HG03139 (cell line): Measurements from ENCODE around the gene TSPYL2.
A peak's percentile ranks its signal among the peaks of the same experiment; 100 is the strongest.

Source experiments
- ATAC-seq: cut with Tn5 transposase; IDR thresholded peaks from one replicate; pipeline ENCODE4 v1.9.1; 2021; ENCODE audit not compliant: unreplicated experiment

Gene TSPYL2

DNA sequence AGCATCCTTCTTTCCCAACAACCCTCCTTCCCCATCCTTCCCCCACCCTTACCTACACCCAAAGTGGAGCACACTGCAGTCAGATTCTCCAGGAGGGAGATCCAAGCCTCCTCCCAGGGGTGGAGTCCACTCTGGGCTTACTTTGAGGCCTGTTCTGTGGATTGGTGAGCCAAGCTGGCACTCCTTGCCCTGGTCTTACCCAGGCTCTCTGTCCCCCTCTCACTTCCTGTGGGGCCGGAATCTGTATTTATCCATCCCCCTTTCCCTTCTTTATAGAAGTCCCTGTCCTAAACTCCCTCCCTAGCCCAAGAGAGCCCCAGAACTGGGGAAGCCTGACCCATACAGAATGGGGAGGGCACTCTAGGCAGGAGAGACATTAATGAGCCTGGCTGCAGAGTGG lies 3.2 kb upstream of the TSPYL2 start:
- no peak for ATAC-seq

DNA sequence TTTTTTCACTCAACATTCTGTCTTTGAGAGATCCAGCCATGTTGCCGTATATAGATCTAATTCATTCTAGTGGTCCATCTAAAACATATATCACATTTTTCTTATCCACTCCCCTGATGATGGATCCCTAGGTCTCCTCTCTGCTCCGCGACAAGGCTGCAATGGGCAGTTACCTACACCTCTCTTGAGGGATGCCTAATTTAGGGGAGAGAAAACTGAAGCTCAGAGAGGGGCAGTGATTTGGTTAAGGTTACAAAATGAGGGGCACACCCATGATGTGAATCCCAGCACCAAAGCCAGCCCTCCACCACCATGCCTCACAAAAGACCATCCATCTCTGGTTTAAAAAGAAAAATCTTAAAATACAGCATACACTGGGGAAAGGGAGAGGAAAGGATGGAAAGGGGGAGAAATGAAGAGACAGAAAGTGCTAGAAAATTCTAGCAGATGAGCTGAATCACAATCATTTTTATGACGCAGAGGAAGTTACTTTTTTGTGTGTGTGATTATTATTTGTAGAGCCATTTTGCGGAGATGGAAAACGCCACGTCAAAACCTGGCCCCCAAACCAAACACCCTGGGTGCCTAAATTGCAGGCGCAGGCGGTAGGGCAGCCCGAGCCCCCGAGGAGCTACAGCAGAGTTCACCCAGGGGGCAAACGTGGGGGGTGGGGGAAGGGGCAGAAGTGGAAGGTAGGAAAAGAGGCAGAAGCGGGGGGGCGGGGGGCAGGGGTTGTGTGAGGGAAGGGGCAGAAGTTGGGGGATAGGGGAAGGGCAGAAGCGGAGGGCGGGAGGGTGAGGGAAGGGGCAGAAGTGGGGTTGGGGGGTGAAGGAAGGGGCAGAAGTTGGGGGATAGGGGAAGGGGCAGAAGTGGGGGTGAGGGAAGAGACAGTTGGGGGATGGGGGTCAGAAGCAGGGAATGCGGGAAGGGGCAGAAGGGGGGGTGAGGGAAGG lies 1.3 kb upstream of the TSPYL2 start:
- ATAC-seq = no peak

GRCh38 chrX:53082773-53083616 lies 828 bp downstream of the TSPYL2 start:
- ATAC-seq = no peak

GRCh38 chrX:53084043-53084570 lies 1.9 kb downstream of the TSPYL2 start:
- ATAC-seq = no peak

DNA sequence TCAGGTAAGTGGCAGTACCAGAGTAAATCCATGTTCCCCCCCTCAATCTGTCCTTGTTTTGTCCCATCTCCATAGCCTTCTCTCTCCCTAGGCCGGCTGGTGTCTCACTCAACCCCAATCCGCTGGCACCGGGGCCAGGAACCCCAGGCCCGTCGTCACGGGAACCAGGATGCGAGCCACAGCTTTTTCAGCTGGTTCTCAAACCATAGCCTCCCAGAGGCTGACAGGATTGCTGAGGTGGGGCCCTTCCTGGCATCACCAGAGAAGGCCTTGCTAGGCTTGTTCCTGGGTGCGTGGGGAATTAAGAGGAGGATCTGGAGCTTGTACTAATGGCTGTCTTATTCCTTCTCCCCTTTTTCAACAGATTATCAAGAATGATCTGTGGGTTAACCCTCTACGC lies 2.7 kb downstream of the TSPYL2 start:
- ATAC-seq = no peak

DNA sequence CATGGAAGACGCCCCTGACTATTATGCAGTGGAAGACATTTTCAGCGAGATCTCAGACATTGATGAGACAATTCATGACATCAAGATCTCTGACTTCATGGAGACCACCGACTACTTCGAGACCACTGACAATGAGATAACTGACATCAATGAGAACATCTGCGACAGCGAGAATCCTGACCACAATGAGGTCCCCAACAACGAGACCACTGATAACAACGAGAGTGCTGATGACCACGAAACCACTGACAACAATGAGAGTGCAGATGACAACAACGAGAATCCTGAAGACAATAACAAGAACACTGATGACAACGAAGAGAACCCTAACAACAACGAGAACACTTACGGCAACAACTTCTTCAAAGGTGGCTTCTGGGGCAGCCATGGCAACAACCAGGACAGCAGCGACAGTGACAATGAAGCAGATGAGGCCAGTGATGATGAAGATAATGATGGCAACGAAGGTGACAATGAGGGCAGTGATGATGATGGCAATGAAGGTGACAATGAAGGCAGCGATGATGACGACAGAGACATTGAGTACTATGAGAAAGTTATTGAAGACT lies 3.6 kb downstream of the TSPYL2 start:
- no peak for ATAC-seq

DNA sequence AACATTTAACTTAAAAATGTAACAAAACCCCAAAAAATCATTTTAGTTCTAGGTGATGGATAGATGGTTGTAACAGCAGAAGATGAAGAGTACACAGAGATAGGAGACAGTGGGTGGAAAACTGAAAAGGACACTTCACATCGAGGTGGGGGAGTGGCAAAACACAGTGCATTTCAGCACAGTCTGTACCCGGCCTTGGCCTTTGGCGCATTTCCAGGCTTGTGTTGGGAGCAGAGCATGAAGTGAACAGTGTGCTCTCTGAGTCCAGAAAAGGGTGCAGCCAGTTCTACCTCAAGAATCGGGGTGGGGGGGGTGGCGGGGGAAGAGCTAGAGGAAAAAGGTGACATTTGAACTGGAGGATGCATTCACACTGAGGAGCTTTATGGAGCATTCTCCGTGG lies 4.3 kb downstream of the TSPYL2 start:
- no peak for ATAC-seq

DNA sequence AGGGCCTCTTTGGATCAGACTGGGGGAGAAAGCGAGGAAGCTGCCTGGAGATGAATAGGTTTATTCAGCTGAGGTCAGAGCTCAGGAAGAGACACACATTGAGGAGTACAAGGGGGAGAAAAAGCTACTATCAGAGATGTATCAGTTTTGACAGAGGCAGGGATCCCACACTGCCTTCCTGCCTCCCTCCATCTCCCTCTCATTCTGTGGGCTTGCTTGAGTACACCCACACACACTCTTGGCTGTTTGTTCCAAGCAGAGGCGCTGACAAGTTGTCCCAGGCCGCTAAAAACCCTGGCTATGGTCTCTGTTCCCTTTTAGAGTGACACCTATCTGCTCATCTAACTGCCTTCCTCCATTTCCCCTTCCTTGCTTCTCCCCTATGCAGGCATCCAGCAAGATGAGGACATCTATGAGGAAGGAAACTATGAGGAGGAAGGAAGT lies 5.2 kb downstream of the TSPYL2 start:
- no peak for ATAC-seq

DNA sequence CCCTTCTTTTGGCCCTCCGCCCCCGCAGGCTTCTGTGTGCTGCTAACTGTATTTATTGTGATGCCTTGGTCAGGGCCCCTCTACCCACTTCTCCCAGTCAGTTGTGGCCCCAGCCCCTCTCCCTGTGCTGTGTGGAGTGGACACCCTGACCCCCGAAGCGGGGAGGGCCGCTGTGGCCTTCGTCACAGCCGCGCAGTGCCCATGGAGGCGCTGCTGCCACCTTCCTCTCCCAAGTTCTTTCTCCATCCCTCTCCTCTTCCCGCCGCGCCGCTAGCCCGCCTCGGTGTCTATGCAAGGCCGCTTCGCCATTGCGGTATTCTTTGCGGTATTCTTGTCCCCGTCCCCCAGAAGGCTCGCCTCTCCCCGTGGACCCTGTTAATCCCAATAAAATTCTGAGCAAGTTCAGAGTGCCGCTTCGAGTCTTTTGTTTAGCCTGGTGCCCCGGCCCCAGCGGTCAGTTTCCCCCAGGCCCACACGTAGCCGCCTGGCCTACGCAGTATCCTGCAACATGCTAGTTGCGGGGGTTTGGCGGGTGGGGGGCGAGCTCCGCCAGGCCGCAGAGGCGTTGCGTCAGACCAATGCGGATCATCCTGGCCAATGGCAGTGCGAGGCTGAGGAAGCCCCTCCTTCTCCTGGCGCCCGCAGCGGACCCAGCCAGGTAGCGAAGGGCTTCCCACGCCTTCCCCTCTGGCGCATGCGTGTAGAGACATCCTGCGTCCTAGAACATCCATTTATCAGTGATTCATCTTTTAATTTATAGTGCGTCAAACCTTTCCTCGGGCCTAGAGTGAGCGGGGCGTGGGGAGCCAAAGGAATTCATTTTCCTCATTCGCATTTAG lies 6.2 kb downstream of the TSPYL2 start:
- peak; percentile 52 for ATAC-seq

DNA sequence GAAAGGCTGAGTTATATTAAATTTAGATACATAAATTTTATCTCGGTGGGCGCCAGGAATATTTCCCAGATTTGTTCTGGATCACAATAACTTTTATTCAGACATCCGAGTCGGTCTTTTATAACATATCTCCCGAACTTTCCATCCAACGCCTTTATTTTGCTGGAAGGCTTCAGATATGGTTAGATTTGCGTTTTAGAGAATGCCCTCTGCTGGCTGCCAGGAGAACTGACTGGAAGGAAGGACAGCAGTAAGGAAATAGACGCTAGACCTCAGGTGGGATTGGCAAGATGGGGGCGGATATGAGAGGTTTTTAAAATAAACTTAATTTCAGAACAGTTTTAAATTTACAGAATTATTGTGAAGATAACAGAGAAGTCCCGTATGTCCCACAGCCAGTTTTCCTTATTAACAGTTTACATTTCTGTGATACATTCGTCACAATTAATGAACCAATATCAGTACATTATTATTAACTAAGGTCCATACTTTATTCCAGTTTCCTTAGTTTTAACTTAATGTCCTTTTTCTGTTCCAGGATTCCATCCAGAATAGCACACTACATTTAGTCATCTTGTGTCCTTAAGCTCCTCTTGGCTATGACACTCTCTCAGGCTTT lies 7.2 kb downstream of the TSPYL2 start:
- no peak for ATAC-seq

GRCh38 chrX:53089925-53090324 lies 7.8 kb downstream of the TSPYL2 start:
- ATAC-seq = no peak

- no peak for ATAC-seq
Observed at GRCh38 chrX:53091354-53091753, 9.2 kb downstream of the TSPYL2 start.

DNA sequence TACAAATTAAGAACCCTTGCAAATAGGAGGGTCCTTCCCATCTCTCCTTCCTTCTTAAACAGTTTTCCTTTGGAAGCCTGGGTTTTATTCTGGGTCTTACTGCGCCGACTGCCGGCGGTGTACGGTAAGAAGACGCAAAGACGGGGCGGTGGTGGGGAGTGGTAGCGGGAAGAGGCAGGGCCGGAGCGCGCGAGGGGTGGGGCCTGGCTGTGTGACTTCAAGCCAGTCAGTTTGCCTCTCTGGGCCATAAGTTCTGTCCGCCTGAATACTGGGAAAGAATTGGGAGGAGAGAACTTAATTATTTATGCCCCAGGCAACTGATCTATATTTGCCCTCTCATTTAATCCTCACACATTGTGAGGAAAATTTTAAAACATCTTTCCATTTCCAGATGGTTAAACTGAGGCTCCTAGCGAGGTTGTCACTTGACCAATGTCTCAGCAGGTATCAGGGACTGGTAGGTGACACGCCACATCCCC lies 11.0 kb downstream of the TSPYL2 start:
- ATAC-seq = no peak

GRCh38 chrX:53093748-53094581 lies 11.8 kb downstream of the TSPYL2 start, which contains the start of gene KANTR:
TSS of gene KANTR (plus strand) at chrX:53094142. CDS start at chrX:53124273, 30,131 bp downstream.
- ATAC-seq = peak; percentile 66

- ATAC-seq = no peak
Observed at GRCh38 chrX:53094582-53094905, 12.4 kb downstream of the TSPYL2 start.

DNA sequence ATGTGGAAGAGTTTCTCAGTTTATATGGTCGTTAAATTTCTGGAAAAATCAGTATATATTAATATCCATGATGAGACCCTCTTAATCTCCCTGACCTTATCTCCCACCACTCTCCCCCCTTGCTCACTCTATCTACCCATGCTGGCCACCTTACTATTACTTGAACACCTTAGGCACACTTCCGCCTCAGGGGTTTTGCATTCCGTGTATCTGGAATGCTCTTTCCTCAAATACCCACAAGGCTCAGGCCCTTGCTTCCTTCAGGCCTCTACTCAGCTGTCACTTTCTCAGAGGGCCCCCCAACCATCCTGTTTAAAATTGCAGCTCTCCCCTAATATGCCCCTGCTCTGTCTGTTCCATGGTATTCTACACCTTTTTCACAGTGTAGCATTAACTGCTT lies 13.6 kb downstream of the TSPYL2 start:
- no peak for ATAC-seq

DNA sequence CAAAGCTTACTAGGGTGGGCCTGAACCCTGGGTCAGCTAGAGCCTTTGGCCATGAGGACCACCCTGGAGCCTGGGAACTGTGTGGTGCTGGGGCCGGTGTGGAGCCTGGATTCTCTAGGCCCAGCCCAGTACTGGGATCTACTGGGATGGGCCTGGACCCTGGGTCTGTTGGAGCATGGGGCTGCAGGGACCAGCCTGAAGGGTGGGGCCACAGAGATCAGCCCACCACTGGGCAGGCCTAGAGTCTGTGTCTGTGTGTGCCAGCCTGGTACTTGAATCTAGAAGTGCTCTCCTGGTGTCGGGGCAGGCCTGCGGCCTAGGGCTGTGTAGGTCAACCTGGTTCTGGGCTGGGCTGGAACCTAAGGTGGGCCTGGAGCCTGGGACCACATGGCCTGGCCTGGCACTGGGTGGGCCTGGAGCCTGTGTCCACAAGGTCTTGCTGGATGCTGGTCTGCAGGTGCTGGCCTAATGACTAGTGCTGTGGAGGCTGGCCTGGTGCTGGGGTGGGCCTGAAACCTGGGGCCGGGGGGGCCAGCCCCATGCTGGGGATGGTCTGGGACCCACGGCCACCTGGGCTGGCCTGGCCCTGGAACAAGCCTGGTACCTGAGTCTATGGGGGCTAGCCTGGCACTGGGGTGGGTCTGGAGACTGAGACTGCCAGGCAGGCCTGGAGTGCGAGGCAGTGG lies 32.8 kb downstream of the TSPYL2 start:
- ATAC-seq = no peak

GRCh38 chrX:53115550-53115874 lies 33.3 kb downstream of the TSPYL2 start:
- ATAC-seq = no peak

GRCh38 chrX:53116101-53116500 lies 33.9 kb downstream of the TSPYL2 start:
- no peak for ATAC-seq
